ENCODE results near the gene CCDC138.

CCDC138 gene

DNA sequence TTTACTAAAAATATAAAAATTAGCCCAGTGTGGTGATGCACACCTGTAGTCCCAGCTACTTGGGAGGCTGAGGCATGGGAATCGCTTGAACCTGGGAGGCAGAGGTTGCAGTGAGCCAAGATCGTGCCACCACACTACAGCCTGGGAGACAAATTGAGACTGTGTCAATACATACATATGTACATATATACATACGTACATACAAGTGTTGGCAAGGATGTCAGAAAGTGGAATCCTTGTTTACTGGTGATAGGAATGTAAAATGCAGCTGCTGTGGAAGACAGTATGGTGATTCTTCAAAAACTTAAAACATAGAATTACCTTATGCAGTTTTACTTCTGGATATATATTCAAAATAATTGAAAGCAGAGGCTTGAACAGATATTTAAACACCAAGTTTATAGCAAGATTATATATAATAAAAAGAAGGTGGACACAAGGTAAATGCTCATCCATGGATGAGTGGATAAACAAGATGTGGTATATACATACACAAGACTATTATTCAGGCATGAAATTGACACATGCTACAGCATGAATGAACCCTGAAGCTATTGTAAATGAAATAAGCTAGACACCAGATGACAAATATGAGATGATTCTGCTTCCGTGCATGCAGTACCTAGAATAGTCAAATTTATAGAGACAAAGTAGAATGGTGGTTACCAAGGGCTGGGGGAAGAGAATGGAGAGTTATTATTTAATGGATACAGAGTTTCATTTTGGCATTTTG lies 43.2 kb downstream of the CCDC138 start:
- no peak for DNase-seq (ENCODE audit: low read depth)

DNA sequence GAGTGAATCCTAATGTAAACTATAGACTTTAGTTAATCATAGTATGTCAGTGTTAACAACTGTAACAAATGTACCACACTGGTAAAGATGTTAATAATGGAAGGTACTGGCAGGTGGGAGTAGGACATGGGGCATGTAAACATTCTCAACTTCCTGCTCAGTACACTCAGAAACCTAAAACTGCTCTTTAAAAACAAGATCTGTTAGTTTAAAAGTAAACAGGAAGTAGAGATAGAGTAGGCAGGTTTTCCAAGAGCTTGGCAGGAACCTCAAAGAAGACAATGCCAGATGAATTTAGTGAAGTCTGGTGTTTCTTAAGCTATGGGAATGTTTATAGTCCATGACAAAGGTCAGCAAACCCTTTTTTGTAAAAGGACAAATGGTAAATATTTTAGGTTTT lies 46.6 kb downstream of the CCDC138 start:
- DNase-seq (ENCODE audit: low read depth) = no peak

DNA sequence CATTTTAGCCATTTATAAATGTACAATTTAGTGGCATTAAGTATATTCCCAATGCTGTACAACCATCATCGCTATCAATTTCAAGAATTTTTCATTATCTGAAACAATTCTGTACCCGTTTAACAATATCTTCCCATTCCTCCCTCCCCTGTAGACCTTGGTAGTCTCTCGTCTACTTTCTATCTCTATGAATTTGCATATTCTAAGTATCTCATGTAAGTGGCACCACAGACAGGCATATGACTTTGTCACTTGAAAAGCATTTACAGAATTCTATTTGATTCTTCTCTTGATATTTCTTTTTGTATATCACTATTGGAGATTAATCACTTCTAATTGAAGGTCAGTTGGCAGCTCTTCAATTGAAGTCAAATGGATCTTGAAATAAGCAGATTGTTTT lies 48.0 kb downstream of the CCDC138 start:
- no peak for DNase-seq (ENCODE audit: low read depth)

DNA sequence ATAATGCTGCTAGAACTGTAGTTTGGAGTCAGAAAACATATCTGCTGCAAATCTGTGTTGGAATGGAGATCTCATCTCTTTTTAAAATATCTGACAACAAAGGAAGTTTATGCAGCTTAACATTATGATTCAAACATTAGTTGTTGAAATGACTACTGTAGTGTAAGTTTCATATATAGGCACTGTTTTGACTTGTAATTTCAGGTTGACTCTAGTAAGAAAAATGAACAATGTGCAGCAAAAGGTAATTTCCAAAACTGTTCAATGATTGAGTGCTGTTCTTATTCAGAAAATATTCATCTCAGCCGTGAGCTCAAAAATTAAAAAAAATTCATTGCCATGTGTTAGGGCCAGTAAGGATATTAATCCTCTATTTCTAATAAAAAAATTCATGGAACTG lies 48.5 kb downstream of the CCDC138 start:
- DNase-seq (ENCODE audit: low read depth) = no peak

DNA sequence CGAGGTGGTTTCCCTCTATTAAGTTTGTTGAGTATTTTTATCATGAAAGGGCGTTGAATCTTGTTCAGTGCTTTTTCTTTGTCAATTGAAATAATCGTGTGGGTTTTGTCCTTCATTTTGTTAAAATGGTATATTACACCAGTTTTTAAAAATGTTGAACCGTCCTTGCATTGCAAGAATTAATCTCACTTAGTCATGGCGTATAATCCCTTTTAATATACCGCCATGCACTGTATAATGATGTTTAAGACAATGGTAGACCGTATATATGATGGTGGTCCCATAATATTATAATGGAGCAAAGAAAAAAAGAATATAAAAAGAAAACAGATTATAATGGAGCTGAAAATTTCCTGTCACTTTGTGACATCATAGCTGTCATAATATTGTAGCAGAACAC lies 50.6 kb downstream of the CCDC138 start:
- DNase-seq (ENCODE audit: low read depth) = no peak

DNA sequence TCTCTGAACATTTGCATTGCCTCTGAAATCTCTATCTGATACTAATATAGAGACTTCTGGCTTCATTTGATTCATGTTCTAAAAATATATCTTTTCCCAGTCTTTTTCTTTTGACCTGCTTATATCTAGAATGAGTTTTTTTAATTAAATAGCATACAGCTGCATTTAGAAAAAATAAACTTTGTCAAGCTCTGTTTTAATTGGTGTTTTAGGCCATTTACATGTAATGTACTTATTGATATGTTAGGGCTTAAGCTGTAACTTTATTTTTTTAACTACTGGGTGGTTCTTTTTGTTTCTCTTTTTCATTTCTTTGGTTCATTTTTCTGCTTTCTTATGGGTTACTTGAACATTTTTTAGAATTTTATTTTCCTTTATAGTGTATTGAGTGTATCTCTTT lies 54.9 kb downstream of the CCDC138 start:
- DNase-seq (ENCODE audit: low read depth) = no peak

DNA sequence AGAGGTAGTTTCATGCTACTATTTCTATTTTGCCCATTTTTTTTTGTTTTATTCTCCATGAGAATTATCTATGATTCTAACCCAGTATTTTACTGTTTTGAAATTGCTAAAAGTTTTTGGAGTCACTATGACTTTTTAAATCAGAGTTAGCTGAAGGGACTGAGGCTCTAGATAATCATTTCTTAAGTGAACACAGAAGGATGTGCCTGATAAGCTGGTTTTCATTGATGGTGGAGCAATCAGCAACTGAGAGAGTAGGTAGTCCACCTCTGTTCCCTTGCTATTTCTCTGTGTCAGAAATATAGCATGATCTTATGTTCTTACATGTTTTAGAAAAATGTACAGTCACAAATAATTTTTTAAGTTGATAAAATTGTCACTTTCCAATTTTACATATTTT lies 59.4 kb downstream of the CCDC138 start:
- DNase-seq (ENCODE audit: low read depth) = no peak

DNA sequence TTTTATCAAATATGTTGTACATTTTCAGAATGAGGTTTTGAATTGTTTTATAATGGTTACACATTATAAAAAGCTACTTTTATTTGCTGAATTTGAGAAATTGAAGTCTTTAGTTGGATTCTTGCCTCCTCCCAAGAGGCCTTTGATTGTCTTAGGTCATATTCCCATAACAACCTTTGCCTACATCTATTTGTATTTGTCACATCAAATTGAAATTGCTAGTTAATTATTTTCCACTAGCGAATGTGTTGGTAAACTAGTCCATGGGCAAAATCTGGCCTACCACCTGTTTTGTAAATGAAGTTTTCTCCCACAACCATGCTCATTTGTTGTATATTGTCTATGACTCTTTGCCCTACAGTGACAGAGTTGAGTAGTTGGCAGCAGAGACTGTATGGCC lies 60.4 kb downstream of the CCDC138 start:
- no peak for DNase-seq (ENCODE audit: low read depth)

DNA sequence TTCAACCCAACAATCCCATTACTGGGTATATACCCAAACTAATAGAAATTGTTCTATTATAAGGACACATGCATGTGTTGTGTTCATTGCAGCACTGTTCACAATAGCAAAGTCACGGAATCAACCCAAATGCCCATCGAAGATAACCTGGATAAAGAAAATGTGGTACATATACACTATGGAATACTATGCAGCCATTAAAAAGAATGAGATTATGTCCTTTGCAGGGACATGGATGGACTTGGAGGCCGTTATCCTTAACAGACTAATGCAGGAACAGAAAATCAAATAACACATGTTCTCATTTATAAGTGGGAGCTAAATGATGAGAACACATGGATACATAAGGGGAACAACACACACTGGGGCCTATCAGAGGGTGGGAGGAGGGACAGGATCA lies 65.8 kb downstream of the CCDC138 start:
- DNase-seq (ENCODE audit: low read depth) = no peak

DNA sequence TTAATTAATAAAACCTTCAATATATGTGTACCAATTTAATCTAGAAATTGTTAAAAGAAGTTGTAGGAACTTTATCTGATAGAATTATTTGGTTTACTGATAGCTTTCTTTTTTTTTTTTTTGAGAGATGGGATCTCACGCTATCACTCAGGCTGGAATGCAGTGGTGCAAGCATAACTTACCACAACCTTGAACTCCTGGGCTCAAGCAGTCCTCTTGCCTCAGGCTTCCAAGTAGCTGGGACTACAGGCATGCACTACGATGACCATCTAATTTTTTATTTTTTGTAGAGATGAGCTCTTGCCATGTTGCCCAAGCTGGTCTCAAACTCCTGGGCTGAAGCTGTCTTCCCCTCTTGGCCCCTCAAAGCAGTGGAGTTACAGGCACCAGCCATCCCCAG lies 66.8 kb downstream of the CCDC138 start:
- no peak for DNase-seq (ENCODE audit: low read depth)

DNA sequence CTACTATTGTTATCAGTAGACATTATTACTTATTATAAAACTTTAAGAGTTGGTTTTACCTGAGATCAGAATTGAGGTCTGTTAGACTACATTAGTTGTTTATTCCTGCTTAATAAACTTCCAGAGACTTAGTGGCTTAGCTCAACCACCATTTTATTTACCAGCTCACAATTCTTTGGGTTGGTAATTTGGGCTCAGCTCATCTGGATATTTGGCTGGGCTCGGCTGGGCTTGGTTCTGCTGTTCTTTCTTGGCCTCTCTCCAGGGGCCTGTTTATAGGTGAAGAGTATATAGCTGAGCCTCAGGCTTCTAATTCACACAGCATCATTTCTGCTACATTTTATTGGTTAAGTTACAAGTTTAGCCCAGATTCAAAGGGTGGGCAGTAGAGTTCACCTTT lies 67.9 kb downstream of the CCDC138 start:
- DNase-seq (ENCODE audit: low read depth) = no peak

DNA sequence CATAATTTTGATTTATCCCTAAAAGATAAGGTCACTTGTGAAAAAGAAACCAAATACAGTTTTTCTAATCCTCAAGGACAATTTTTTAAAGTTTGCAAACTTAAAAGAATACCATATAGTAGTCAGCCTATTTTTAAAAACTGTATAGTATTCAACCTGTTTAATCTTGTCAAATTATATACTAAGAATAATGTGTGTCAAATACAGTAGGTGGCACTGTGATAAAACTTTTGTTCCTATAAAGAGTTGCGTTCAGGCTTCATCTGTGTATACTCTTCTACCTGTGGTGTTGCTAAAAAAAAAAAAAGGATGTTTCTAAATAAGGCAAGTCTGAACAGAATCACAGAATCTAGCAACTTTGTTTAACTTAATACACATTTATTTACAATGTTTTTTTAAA lies 68.6 kb downstream of the CCDC138 start:
- DNase-seq (ENCODE audit: low read depth) = no peak

DNA sequence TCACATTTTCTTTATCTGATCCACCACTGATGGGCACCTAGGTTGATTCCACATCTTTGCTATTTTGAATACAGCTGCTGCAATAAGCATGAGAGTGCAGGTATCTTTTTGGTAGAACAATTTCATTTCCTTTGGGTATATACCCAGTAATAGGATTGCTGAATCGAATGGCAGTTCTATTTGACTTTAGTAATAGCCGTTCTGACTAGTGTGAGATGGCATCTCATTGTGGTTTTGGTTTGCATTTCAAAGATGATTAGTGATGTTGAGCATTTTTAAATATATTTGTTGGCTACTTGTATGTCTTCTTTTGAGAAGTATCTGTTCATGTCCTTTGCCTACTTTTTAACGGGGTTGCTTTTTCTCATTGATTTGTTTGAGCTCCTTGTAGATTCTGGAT lies 72.3 kb downstream of the CCDC138 start:
- DNase-seq (ENCODE audit: low read depth) = no peak

DNA sequence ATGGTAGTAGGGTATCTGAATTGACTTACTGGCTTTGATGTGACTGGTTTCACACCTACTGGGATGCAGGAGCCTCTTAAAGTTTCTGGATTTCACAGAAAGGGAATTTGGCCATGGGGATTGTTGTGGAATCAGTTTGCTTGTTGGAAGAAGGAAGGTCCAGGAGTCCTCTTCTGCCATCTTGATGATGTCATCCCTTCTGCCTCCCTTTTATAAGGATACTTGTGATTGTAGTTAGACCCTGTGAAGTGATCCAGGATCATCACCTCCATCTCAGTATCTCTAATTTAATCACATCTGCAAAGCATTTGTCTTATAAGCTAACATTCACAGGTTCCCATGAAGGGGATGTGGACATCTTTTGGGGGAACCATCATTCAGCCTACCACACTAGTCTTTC lies 79.5 kb downstream of the CCDC138 start:
- DNase-seq (ENCODE audit: low read depth) = no peak

DNA sequence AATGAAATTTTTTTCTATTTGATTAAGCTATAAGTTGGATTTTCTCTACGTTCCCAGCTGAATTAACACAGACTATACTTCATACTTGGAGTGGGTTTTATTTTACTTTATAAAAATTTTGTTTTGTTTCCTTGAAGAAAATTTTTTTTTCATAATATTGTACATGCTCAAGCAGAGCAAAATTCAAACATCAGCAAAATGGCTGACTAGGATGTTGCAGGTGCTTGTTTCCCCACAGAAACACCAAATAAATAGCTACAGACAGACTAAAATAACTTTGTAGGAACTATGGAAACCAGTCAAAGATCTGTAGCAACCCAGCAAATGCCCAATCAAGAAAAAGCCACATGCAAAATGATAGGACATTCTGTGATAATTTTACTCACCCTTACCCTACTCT lies 82.3 kb downstream of the CCDC138 start:
- no peak for DNase-seq (ENCODE audit: low read depth)

DNA sequence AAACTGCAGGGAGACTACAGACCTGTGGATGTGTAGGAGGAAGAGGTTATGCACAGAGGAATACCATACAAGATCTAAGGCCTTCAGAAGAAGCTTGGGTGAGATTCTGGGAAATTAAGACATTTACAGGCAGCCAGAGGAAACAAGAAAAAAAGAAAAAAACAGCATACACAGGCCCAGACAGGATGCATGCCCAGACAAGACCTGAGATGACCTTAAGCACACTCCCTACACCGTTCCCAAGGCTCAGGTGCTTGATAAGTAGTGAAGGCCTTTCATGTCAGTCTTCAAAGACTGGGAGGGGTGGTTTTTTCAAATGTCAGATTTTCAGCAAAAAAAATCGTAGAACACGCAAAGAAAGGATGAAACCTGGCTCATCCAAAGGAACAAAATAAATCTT lies 83.0 kb downstream of the CCDC138 start:
- no peak for DNase-seq (ENCODE audit: low read depth)

DNA sequence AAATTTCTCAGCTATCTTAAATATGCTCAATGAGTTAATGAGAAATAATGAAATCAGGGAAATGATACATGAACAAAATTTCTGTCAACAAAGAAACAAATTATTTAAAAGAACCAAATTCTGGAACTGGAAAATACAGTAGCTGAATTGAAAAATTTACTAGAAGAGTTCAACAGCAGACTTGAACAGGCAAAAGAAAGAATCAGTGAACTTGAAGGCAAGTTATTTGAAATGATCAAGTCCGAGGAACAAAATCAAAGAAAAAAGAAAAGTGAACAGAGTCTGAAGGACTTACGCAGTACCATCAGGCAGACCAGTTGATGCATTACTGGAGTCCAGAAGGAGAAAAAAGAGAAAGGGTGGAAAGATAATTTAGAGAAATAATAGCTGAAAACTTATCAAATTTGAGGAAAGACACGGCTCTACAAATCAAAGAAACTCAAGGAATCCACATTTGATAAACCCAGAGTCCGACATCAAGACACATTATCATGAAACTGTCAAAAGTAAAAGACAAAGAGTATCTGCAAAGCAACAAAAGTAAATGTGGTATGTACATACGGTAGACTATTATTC lies 83.6 kb downstream of the CCDC138 start:
- DNase-seq (ENCODE audit: low read depth) = no peak

DNA sequence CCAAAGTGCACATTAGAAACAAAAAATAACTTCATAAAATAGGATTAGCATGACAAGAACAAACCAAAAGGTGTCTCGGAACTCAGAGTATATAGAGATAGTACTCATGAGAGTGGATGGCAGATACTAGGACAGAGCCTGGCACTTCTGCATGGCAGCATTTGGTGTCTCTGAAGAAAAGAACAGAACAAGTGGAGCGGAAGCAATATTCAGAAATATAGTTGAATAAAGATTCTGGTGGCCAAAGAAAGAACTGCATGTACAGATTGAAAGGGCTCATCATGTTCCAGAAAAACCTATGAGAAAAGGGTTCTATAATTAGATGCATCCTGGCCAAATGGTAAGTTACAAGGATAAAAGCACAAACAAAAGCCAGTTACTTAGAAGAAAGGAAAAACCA lies 90.9 kb downstream of the CCDC138 start:
- no peak for DNase-seq (ENCODE audit: low read depth)

DNA sequence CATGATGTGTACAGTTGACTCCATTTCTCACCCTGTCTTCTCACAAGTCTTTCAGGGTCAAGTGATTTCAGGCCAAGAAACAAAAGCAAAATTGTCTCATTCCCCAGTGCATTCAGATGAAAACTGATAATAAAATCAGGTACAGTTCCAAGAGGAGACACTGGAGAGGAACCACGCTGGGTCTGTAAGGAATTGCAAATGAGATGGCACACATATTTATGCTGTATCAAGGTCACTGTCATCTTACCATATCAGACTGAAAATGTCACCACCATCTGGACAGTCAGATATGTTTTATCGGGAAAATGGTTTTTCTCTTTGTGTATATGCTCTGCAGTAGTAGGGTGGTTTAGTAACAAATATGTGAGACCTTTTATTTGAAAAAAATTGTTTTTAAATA lies 91.7 kb downstream of the CCDC138 start:
- no peak for DNase-seq (ENCODE audit: low read depth)

DNA sequence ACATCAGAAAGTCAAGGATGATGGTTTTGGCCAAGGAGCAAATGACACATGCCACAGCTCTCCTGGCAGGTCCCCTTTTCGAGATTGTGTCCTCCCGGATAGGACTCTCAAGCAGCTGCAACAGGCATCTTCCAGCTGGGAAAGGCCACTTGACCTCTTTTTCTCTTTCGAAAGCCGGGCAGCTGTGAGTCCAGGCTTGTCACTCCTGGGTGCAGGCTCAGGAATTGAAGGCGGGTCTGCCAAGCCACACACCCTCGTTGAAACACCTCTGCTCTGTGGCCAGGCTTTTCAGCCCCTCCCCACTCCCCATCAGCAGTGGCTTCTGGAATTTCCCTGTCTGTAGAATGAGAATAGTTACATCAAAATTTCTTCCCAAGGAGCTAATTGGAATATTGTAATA lies 98.0 kb downstream of the CCDC138 start:
- no peak for DNase-seq (ENCODE audit: low read depth)

DNA sequence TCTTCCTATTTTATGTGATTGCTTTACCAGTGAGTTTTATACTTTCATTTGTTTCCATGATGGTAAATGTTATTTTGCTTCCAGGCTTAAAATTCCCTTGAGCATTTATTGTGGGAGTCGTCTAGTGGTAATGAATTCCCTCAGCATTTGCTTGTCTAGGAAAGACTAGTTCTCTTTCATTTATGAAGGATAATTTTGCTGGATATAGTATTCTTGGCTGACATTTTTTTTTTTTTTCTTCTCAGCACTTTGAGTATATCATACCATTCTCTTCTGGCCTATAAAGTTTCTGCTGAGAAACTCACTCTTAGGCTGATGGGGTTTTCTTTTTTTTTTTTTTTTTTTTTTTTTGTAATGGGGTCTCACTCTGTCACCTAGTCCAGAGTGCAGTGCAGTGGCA lies 103.3 kb downstream of the CCDC138 start:
- no peak for DNase-seq (ENCODE audit: low read depth)

DNA sequence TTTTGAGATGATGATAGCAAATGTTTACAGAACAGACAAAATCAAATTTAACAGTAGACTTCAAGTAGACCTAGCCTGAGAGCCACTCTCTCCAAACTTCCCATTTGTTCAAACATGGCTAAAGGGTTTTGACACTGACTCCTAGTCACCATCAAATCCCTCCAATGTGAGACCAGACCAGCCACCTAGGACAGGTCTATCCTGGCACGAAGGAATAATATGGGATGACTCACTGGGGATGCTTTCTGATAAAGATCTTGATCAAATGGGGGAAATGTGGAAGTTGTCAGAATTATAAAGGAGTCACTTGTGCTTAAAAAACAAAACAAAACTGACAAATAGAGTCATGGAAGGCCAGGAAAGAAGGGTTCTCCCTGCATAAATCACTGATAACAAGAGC lies 106.7 kb downstream of the CCDC138 start:
- no peak for DNase-seq (ENCODE audit: low read depth)

DNA sequence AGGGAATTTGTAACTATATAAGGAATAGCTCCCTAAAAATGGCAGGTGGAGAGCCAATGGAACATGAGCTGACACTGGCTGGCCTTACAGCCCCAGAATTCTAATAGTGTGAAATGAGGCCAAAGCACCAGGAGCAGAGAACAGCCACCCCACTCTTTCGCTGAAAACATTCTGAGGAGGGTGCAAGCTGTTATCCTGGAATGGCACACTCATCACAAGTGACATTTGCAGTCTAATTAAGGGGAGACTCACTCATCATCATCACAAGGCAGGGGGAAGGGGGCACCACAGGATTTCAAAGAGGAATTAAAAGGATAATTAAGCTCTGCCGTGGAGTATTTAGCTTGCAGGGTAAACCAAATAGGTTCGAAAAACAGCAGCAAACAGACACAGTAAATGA lies 108.2 kb downstream of the CCDC138 start:
- no peak for DNase-seq (ENCODE audit: low read depth)

DNA sequence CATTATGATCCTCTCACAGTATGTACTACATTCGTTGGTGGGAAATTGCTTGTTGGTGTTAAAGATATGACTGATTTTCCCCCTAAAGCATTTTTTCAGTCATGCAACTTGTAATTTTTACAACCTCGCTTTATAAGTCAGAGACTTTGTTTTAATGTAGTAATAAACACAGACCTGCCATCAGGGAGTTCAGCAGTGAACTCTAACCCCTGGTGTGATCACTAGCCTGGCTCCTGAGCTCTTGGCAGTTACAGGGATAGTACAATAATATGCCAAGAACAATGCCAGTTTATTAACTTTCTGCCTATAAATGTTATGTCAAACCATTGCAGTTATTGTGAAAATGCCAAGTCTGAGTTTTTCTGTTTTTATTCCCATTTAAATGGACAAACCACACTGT lies 108.6 kb downstream of the CCDC138 start:
- DNase-seq (ENCODE audit: low read depth) = no peak

Measured in activated T-helper 1 cell treated with Interleukin-2 at 50 U/mL for 16 hours (primary cell).